Measurements from ENCODE around the gene OGG1.

Gene OGG1

GRCh38 chr3:9712415-9712814 is 37.3 kb upstream of the OGG1 start:
- TF ChIP-seq TAF1 (IDR thresholded peaks at IDR 0.05; ENCODE audit: borderline replicate concordance, insufficient read depth, low read length) (no peak), FOXP2 (optimal IDR thresholded peaks at IDR 0.05; ENCODE audit: borderline replicate concordance, extremely low read depth, extremely low read length, insufficient read depth) (no peak)

GRCh38 chr3:9713142-9713541 is 36.6 kb upstream of the OGG1 start:
- TF ChIP-seq SIN3A (IDR thresholded peaks at IDR 0.05; ENCODE audit: borderline replicate concordance, insufficient read depth, low read length) = no peak
- TF ChIP-seq, protein P1, sequence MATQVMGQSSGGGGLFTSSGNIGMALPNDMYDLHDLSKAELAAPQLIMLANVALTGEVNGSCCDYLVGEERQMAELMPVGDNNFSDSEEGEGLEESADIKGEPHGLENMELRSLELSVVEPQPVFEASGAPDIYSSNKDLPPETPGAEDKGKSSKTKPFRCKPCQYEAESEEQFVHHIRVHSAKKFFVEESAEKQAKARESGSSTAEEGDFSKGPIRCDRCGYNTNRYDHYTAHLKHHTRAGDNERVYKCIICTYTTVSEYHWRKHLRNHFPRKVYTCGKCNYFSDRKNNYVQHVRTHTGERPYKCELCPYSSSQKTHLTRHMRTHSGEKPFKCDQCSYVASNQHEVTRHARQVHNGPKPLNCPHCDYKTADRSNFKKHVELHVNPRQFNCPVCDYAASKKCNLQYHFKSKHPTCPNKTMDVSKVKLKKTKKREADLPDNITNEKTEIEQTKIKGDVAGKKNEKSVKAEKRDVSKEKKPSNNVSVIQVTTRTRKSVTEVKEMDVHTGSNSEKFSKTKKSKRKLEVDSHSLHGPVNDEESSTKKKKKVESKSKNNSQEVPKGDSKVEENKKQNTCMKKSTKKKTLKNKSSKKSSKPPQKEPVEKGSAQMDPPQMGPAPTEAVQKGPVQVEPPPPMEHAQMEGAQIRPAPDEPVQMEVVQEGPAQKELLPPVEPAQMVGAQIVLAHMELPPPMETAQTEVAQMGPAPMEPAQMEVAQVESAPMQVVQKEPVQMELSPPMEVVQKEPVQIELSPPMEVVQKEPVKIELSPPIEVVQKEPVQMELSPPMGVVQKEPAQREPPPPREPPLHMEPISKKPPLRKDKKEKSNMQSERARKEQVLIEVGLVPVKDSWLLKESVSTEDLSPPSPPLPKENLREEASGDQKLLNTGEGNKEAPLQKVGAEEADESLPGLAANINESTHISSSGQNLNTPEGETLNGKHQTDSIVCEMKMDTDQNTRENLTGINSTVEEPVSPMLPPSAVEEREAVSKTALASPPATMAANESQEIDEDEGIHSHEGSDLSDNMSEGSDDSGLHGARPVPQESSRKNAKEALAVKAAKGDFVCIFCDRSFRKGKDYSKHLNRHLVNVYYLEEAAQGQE (IDR thresholded peaks at IDR 0.05; ENCODE audit: insufficient read depth in 1 of 2, low read depth in 2 of 2, low read length in 2 of 2) = no peak
- TF ChIP-seq FOXP2 (optimal IDR thresholded peaks at IDR 0.05; ENCODE audit: borderline replicate concordance, extremely low read depth, extremely low read length, insufficient read depth) = no peak
- TF ChIP-seq TAF1 (IDR thresholded peaks at IDR 0.05; ENCODE audit: borderline replicate concordance, insufficient read depth, low read length) = no peak
- no peak for TF ChIP-seq POLR2AphosphoS5 (IDR thresholded peaks at IDR 0.05; ENCODE audit: low read depth, low read length)

- no peak for TF ChIP-seq SIN3A (IDR thresholded peaks at IDR 0.05; ENCODE audit: borderline replicate concordance, insufficient read depth, low read length)
- TF ChIP-seq TAF1 (IDR thresholded peaks at IDR 0.05; ENCODE audit: borderline replicate concordance, insufficient read depth, low read length) = no peak
- TF ChIP-seq FOXP2 (optimal IDR thresholded peaks at IDR 0.05; ENCODE audit: borderline replicate concordance, extremely low read depth, extremely low read length, insufficient read depth) = no peak
These were observed 34.6 kb upstream of the OGG1 start for GRCh38 chr3:9715136-9715535.

DNA sequence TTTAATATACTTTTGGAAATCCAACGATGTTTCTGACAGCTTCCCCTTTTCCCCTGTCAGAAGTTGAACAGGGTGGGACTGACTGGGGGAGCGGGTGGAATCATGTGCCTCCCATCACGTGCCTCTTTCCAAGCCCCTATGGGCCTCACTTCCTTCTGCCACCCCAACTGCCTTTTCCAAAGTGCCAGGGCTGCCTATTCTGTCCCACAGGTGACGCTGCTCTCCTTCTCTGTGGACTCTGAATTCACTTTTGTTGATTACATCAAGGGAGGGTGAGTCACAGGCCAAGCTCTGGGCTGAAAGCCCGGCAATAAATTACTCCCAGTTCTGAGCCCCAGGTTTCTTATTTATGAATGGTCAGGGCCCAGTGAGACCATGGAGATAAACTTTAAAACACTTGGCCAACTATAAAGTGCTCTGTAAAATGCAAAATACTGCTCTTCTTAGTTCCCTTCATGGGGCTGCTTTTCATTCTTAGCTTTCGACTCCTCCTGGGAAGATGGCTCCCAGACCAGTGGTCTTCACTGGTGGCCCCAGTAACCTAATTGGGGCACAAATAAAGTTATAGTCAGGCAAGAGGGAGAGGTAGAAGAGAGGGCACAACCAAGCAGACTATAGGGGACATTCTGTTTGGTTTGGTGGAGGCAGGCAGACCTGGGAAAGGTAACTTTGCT is 33.9 kb upstream of the OGG1 start:
- TF ChIP-seq FOXP2 (optimal IDR thresholded peaks at IDR 0.05; ENCODE audit: borderline replicate concordance, extremely low read depth, extremely low read length, insufficient read depth) (peak; percentile 70), TAF1 (IDR thresholded peaks at IDR 0.05; ENCODE audit: borderline replicate concordance, insufficient read depth, low read length) (no peak), POLR2AphosphoS5 (IDR thresholded peaks at IDR 0.05; ENCODE audit: low read depth, low read length) (no peak), SIN3A (IDR thresholded peaks at IDR 0.05; ENCODE audit: borderline replicate concordance, insufficient read depth, low read length) (no peak)
- TF ChIP-seq, protein P1 (IDR thresholded peaks at IDR 0.05; ENCODE audit: insufficient read depth in 1 of 2, low read depth in 2 of 2, low read length in 2 of 2) = no peak

GRCh38 chr3:9716801-9717555 is 32.8 kb upstream of the OGG1 start:
- TF ChIP-seq SIN3A (IDR thresholded peaks at IDR 0.05; ENCODE audit: borderline replicate concordance, insufficient read depth, low read length) (no peak), FOXP2 (optimal IDR thresholded peaks at IDR 0.05; ENCODE audit: borderline replicate concordance, extremely low read depth, extremely low read length, insufficient read depth) (no peak), TAF1 (IDR thresholded peaks at IDR 0.05; ENCODE audit: borderline replicate concordance, insufficient read depth, low read length) (no peak), POLR2AphosphoS5 (IDR thresholded peaks at IDR 0.05; ENCODE audit: low read depth, low read length) (no peak)
- TF ChIP-seq, protein P1 (IDR thresholded peaks at IDR 0.05; ENCODE audit: insufficient read depth in 1 of 2, low read depth in 2 of 2, low read length in 2 of 2) = no peak

GRCh38 chr3:9717563-9717962 is 32.2 kb upstream of the OGG1 start:
- TF ChIP-seq TAF1 (IDR thresholded peaks at IDR 0.05; ENCODE audit: borderline replicate concordance, insufficient read depth, low read length) = no peak
- no peak for TF ChIP-seq FOXP2 (optimal IDR thresholded peaks at IDR 0.05; ENCODE audit: borderline replicate concordance, extremely low read depth, extremely low read length, insufficient read depth)
- TF ChIP-seq, protein P1 (IDR thresholded peaks at IDR 0.05; ENCODE audit: insufficient read depth in 1 of 2, low read depth in 2 of 2, low read length in 2 of 2) = no peak
- TF ChIP-seq SIN3A (IDR thresholded peaks at IDR 0.05; ENCODE audit: borderline replicate concordance, insufficient read depth, low read length) = no peak
- no peak for TF ChIP-seq POLR2AphosphoS5 (IDR thresholded peaks at IDR 0.05; ENCODE audit: low read depth, low read length)
